B cell (primary cell): Measurements from ENCODE around the gene DLGAP4.

Source experiments
- CTCF ChIP-seq: fragments of 200-600 bp; IDR thresholded peaks from one replicate; pipeline ENCODE4 v1.8.0; 2022; ENCODE audit warnings: antibody characterized with exemption, mild to moderate bottlenecking
- EZH2 ChIP-seq: IDR thresholded peaks from 2 replicates; pipeline ENCODE4 v1.6.1; 2012; ENCODE audit warnings: borderline replicate concordance, low read depth, mild to moderate bottlenecking, moderate library complexity, low read length; ENCODE audit not compliant: insufficient read depth, poor library complexity, severe bottlenecking

- TF ChIP-seq CTCF (no peak), EZH2 (no peak)
These were observed 154.8 kb downstream of the DLGAP4 start for GRCh38 chr20:36460648-36461599.
